Measurements from ENCODE around the gene ATP5F1B.

Gene ATP5F1B

DNA sequence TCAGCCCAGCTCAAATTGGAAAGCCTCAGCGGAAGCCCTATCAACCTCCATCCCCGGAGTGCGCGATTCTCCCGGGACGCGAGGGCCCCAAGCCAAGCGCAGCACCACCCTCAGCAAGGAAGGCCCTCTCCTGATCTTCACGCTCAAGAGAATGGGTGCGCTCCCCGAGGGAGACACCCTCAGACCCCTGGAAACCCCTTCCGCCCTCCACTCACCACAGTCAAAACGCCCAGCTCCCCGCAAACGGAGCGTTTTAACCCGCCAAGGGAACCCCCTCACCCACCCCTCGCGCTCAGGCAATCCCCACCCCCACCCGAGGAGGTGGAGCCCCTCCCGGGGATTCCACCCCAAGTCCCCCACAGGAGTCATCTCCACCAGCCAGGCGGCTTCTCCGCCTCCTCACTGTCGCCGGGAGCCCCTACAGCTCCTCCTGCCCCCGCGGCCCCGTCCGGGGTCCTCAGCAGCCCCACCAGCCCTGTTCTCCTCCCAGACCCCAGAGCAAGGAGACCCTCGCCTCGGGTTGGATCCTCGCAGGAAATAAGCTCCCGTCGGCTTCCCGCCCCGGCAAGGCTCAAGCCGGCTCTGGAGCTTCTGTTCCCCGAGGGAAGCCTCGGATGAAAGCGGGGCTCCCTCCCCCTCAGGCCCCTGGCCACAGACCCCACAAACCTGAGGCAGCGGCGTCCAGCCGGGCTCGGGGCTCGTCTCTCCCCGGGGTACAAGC is 16.2 kb downstream of the ATP5F1B start:
- Histone ChIP-seq H3K4me2 (ENCODE audit: insufficient read depth, low read length) (peak overlapping the region; percentile 95), H2AFZ (ENCODE audit: low read depth, low read length) (peak overlapping the region; percentile 78), H3K4me1 (ENCODE audit: insufficient read depth, low read length) (peaks cover 52% of the 10 kb centered on the region), H3K27ac (ENCODE audit: low read length) (peak overlapping the region; percentile 91), H3K27me3 (ENCODE audit: insufficient read depth, low read length, poor library complexity) (no peaks in the 10 kb centered on the region), H3K36me3 (ENCODE audit: insufficient read depth, low read length) (peaks cover 24% of the 10 kb centered on the region), H3K4me3 (ENCODE audit: low read depth in 1 of 2, low read length in 2 of 2) (peak overlapping the region; percentile 96 to 100), H3K9ac (ENCODE audit: low read depth, low read length) (peak overlapping the region; percentile 88), H3K79me2 (ENCODE audit: insufficient read depth, low read length) (peaks cover 85% of the 10 kb centered on the region), H4K20me1 (ENCODE audit: insufficient read depth, low read length) (peaks cover 16% of the 10 kb centered on the region; the same call in 1 of the 2 replicates), H3K9me3 (ENCODE audit: insufficient read depth, low read length, severe bottlenecking) (no peaks in the 10 kb centered on the region)
- peak; percentile 53 for DNase-seq
- ATAC-seq (ENCODE audit: insufficient read depth, low read depth): peak; percentile 44
- no peak for TF ChIP-seq EZH2 (IDR thresholded peaks at IDR 0.05; ENCODE audit: borderline replicate concordance, low read depth, low read length, severe bottlenecking)
- TF ChIP-seq, protein P1, sequence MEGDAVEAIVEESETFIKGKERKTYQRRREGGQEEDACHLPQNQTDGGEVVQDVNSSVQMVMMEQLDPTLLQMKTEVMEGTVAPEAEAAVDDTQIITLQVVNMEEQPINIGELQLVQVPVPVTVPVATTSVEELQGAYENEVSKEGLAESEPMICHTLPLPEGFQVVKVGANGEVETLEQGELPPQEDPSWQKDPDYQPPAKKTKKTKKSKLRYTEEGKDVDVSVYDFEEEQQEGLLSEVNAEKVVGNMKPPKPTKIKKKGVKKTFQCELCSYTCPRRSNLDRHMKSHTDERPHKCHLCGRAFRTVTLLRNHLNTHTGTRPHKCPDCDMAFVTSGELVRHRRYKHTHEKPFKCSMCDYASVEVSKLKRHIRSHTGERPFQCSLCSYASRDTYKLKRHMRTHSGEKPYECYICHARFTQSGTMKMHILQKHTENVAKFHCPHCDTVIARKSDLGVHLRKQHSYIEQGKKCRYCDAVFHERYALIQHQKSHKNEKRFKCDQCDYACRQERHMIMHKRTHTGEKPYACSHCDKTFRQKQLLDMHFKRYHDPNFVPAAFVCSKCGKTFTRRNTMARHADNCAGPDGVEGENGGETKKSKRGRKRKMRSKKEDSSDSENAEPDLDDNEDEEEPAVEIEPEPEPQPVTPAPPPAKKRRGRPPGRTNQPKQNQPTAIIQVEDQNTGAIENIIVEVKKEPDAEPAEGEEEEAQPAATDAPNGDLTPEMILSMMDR (IDR thresholded peaks at IDR 0.05; ENCODE audit: borderline replicate concordance, extremely low read depth, low read length, poor library complexity, severe bottlenecking): no peak

GRCh38 chr12:56628671-56629458 is 16.9 kb downstream of the ATP5F1B start:
- H3K36me3 ChIP-seq (ENCODE audit: insufficient read depth, low read length): peaks cover 30% of the 10 kb centered on the region
- H3K27me3 ChIP-seq (ENCODE audit: insufficient read depth, low read length, poor library complexity): no peaks in the 10 kb centered on the region
- H3K4me3 ChIP-seq (ENCODE audit: low read depth in 1 of 2, low read length in 2 of 2): peak overlapping the region; percentile 96 to 100
- H3K4me2 ChIP-seq (ENCODE audit: insufficient read depth, low read length): peak overlapping the region; percentile 95
- no peaks in the 10 kb centered on the region for H3K9me3 ChIP-seq (ENCODE audit: insufficient read depth, low read length, severe bottlenecking)
- ATAC-seq (ENCODE audit: insufficient read depth, low read depth) (peak; percentile 36), DNase-seq (peak; percentile 78)
- H3K4me1 ChIP-seq (ENCODE audit: insufficient read depth, low read length): peaks cover 47% of the 10 kb centered on the region
- TF ChIP-seq EZH2 (IDR thresholded peaks at IDR 0.05; ENCODE audit: borderline replicate concordance, low read depth, low read length, severe bottlenecking): no peak
- TF ChIP-seq, protein P1 (IDR thresholded peaks at IDR 0.05; ENCODE audit: borderline replicate concordance, extremely low read depth, low read length, poor library complexity, severe bottlenecking): peak; percentile 21
- peaks cover 85% of the 10 kb centered on the region for H3K79me2 ChIP-seq (ENCODE audit: insufficient read depth, low read length)
- peak overlapping the region; percentile 78 for H2AFZ ChIP-seq (ENCODE audit: low read depth, low read length)
- peak overlapping the region; percentile 91 for H3K27ac ChIP-seq (ENCODE audit: low read length)
- H4K20me1 ChIP-seq (ENCODE audit: insufficient read depth, low read length): peaks cover 21% of the 10 kb centered on the region; the same call in 1 of the 2 replicates
- H3K9ac ChIP-seq (ENCODE audit: low read depth, low read length): peak overlapping the region; percentile 88

DNA sequence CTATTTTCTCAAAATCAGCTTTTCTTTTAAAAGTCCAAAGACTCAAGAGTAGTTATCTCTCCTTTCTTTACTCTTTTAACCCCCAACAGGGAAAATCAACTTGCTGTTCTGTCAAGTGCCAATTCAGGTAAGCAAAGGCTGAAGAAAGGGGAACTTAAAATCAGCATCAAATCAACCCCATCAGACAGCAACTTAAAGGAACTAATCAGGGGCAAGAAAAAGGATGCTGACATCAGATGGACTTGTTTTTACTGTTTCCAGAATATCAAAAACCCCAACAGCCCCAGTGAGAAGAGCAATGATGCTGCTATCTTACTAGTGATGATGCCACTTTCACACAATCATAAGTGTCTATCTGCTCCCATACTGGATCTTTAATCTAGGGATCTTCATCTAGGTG is 19.1 kb downstream of the ATP5F1B start:
- H3K36me3 ChIP-seq (ENCODE audit: insufficient read depth, low read length): peaks cover 34% of the 10 kb centered on the region

More for the DNA sequence above, 19.1 kb downstream of the ATP5F1B start:
- Histone ChIP-seq H3K27ac (ENCODE audit: low read length) (0 out of 2 replicates have a peak overlapping the region, but pooled peaks have one; percentile 10), H3K9me3 (ENCODE audit: insufficient read depth, low read length, severe bottlenecking) (no peaks in the 10 kb centered on the region), H3K9ac (ENCODE audit: low read depth, low read length) (no peak overlapping the region), H3K27me3 (ENCODE audit: insufficient read depth, low read length, poor library complexity) (no peaks in the 10 kb centered on the region), H3K4me2 (ENCODE audit: insufficient read depth, low read length) (0 out of 2 replicates have a peak overlapping the region, but pooled peaks have one; percentile 15), H4K20me1 (ENCODE audit: insufficient read depth, low read length) (peaks cover 27% of the 10 kb centered on the region; the same call in 1 of the 2 replicates), H2AFZ (ENCODE audit: low read depth, low read length) (no peak overlapping the region), H3K79me2 (ENCODE audit: insufficient read depth, low read length) (peaks cover 89% of the 10 kb centered on the region), H3K4me3 (ENCODE audit: low read depth in 1 of 2, low read length in 2 of 2) (no peak overlapping the region), H3K4me1 (ENCODE audit: insufficient read depth, low read length) (peaks cover 31% of the 10 kb centered on the region)
- ATAC-seq (ENCODE audit: insufficient read depth, low read depth): no peak
- DNase-seq: no peak
- no peak for TF ChIP-seq EZH2 (IDR thresholded peaks at IDR 0.05; ENCODE audit: borderline replicate concordance, low read depth, low read length, severe bottlenecking)
- TF ChIP-seq, protein P1 (IDR thresholded peaks at IDR 0.05; ENCODE audit: borderline replicate concordance, extremely low read depth, low read length, poor library complexity, severe bottlenecking): no peak
